ENCODE results near the gene MARVELD1. TPM values are rescaled to one million over a fixed set of nuclear protein-coding genes. Genes with fewer than 3 reads are reported as not detected.

MARVELD1 gene
- total and polyA plus RNA-seq, 2 of the 8 experiments (the other 6 are each of a cell fraction or from before 2014, with no cell fraction given), result 28.1 to 37.3 TPM

DNA sequence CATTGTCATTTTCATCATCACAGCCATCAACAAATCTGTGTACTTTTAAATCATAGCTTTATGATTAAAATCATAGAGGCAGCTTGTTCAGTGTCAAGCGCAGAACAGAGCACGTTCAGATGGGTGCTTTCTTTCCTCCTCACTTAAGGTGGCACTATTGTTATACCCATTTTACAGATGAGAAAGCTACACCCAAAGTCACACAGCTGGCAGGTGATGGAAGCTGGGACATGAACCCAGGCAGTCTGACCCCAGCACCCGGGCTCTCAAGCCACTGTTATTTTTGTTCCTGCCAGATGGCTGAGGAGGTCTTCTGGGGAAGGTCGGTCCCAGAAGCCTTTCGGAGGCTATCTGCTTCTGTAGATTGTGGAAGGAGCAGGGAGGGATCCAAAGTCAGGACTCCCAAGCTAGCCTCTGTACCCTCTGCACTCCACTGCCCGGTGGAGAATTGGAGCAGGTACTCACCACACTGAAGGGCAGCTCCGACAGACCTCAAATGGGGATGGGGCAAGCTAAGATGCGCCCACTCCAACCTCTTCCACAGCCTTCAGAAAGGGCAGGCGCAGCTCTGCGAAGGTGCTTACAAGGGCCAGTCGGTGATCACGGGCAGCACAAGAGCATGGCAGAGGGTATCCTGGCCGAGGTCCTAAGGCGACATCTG is 27.1 kb upstream of the MARVELD1 start:
- no peak overlapping the region for H2BK20ac ChIP-seq (ENCODE audit: low read length)
- H3K56ac ChIP-seq (replicated peaks; ENCODE audit: insufficient read length, low read depth, low read length), result no peak overlapping the region
- H2AK5ac ChIP-seq (ENCODE audit: low read depth, low read length), result no peak overlapping the region
- H3K9me3 ChIP-seq (ENCODE audit: insufficient read depth in 2 of 2, low read depth in 1 of 2, low read length in 1 of 2), result no peaks in the 10 kb centered on the region
- H2BK120ac ChIP-seq (replicated peaks; ENCODE audit: low read depth, low read length), result no peak overlapping the region
- WGBS, 2 experiments (ENCODE audit: extremely low coverage in 1 of 2, insufficient coverage in 1 of 2, insufficient read length in 1 of 2, insufficient replicate concordance in 2 of 2, low coverage in 1 of 2, low lambda C conversion rate in 2 of 2, missing lambda C conversion rate in 1 of 2), result 24% methylated on average over 14 of the region's 14 CpGs; no CpG with 5 or more reads in 1 of the 2 experiments
- H3K4me3 ChIP-seq (ENCODE audit: extremely low read depth in 1 of 4, insufficient read depth in 2 of 4, low read depth in 3 of 4, low read length in 4 of 4), result peak overlapping the region; percentile 60 to 74 (median 72)
- no peak overlapping the region for H3K4ac ChIP-seq (replicated peaks; ENCODE audit: insufficient read length, low read depth, low read length)
- peaks cover 0 to 7% (median 0%) of the 10 kb centered on the region in 4 experiments; a peak in 2 of 7 replicates for H3K27me3 ChIP-seq (replicated peaks in 1 of 4; ENCODE audit: control insufficient read depth in 3 of 4, extremely low read depth in 1 of 4, insufficient read depth in 3 of 4, low read length in 3 of 4)
- H3K9ac ChIP-seq (replicated peaks in 1 of 4; ENCODE audit: extremely low read depth in 1 of 4, low read depth in 3 of 4, low read length in 3 of 4), result peak overlapping the region; percentile 60 to 95 (median 87)
- FAIRE-seq, result no peak
- peak overlapping the region; percentile 96; the same call in 1 of the 2 replicates for H4K8ac ChIP-seq (ENCODE audit: extremely low read depth, insufficient read depth, low read length)
- TF ChIP-seq RFX5 (IDR thresholded peaks at IDR 0.05; ENCODE audit: borderline replicate concordance, low read depth, low read length), result no peak
- TF ChIP-seq, protein P1, sequence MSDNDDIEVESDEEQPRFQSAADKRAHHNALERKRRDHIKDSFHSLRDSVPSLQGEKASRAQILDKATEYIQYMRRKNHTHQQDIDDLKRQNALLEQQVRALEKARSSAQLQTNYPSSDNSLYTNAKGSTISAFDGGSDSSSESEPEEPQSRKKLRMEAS (IDR thresholded peaks at IDR 0.05), result peak; percentile 77
- no peak for TF ChIP-seq EGR1 (IDR thresholded peaks at IDR 0.05; ENCODE audit: borderline replicate concordance, low read depth, low read length)
- peak; percentile 69; the same call in 1 of the 2 replicates for TF ChIP-seq KDM1A (IDR thresholded peaks at IDR 0.05; ENCODE audit: borderline replicate concordance, low read length)
- 0 out of 4 replicates have a peak, but pooled peaks of 1 of the 2 experiments have one; percentile 15 for TF ChIP-seq HDAC2 (IDR thresholded peaks at IDR 0.05; ENCODE audit: borderline replicate concordance in 1 of 2, low read depth in 2 of 2, low read length in 2 of 2)
- H2BK5ac ChIP-seq (ENCODE audit: low read depth, low read length), result peak overlapping the region; percentile 78; the same call in 1 of the 2 replicates
- peak overlapping the region; percentile 62 for H3K27ac ChIP-seq (ENCODE audit: low read depth, low read length)
- peak overlapping the region; percentile 62; the same call in 1 of the 2 replicates for H2BK12ac ChIP-seq (ENCODE audit: low read depth, low read length)
- CTCF ChIA-PET (ENCODE audit: partially characterized antibody), result interaction anchor here (0.7 to 6.5 kb wide), 15 partner anchors 10 to 342 kb away, joined by 3 to 50 read pairs (median 6); partner anchors contain the start of genes MARVELD1 and ZFYVE27
- H3K14ac ChIP-seq (ENCODE audit: insufficient read length), result no peak overlapping the region
- H3K23ac ChIP-seq (ENCODE audit: insufficient read length), result no peak overlapping the region
- no peak for DNase-seq (ENCODE audit: low read depth in 1 of 2, low spot score in 2 of 2)
- H3K4me1 ChIP-seq (replicated peaks in 1 of 4; ENCODE audit: control insufficient read depth in 3 of 4, insufficient read depth in 4 of 4, low read length in 3 of 4), result peaks cover 0 to 16% (median 5%) of the 10 kb centered on the region in 4 experiments; a peak in 4 of 7 replicates
- H4K20me1 ChIP-seq (replicated peaks in 1 of 2; ENCODE audit: control insufficient read depth in 1 of 2, insufficient read depth in 2 of 2, low read length in 2 of 2), result peaks cover 0 to 2% of the 10 kb centered on the region in 2 experiments
- no peak overlapping the region for H4K5ac ChIP-seq (ENCODE audit: insufficient read length, low read depth, low read length)
- 0 out of 8 replicates have a peak, but pooled peaks cover 0 to 2% (median 0%) of the 10 kb centered on the region in 4 experiments for H3K36me3 ChIP-seq (ENCODE audit: control insufficient read depth in 2 of 4, insufficient read depth in 4 of 4, low read length in 3 of 4)
- peaks cover 7% of the 10 kb centered on the region; the same call in 1 of the 2 replicates for H3K23me2 ChIP-seq (ENCODE audit: low read depth, low read length)
- H4K91ac ChIP-seq (replicated peaks; ENCODE audit: insufficient read length, low read length), result peak overlapping the region; percentile 41
- 0 out of 2 replicates have a peak overlapping the region, but pooled peaks have one; percentile 40 for H2BK15ac ChIP-seq (ENCODE audit: low read length)
- peaks cover 0 to 11% of the 10 kb centered on the region in 2 experiments; a peak in 1 of 4 replicates for H3K79me2 ChIP-seq (ENCODE audit: control insufficient read depth in 1 of 2, insufficient read depth in 2 of 2, low read length in 2 of 2)
- POLR2A ChIA-PET (ENCODE audit: partially characterized antibody), result interaction anchor here (0.6 to 5.3 kb wide), 15 partner anchors 10 to 252 kb away, joined by 3 to 42 read pairs (median 11); partner anchors contain the start of genes MARVELD1, PI4K2A and ZFYVE27
- no peaks in the 10 kb centered on the region for H3K79me1 ChIP-seq (ENCODE audit: low read depth, low read length)
- peak overlapping the region; percentile 62; the same call in 1 of the 2 replicates for H3K18ac ChIP-seq (ENCODE audit: extremely low read depth, low read length)
- peak overlapping the region; percentile 74 for H2AFZ ChIP-seq (ENCODE audit: low read length)
- H3K4me2 ChIP-seq (ENCODE audit: insufficient read depth in 1 of 2, low read depth in 2 of 2, low read length in 2 of 2), result peak overlapping the region; percentile 84 to 96
